ENCODE measurements around the gene MXD1. TPM values are rescaled to one million over a fixed set of nuclear protein-coding genes. Genes with fewer than 3 reads are reported as not detected.

Gene MXD1
- total RNA-seq, 1 experiment from 2014 or later, result 1.5 TPM

DNA sequence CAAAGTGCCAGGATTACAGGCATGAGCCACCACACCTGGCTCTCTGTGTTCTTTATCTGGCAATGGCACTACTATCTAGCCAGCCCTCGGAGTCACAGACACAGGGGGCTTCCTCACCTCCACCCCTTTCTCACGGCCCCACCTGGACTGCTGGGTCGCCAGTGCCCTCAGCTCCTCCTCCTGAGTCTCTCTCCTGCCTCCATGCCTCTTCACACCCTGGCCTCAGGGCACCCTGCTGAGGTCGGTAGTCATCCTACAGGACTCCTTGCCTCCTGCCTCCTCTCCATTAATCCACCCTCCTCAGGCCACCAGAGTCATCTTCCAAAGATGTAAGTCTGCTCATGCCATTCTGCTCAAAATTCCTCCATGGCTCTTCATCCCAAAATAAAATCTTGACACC lies 55.1 kb downstream of the MXD1 start:
- Mint-ChIP-seq H3K27me3 (ENCODE audit: low read depth) (no peaks in the 10 kb centered on the region; the same call in none of the 2 replicates), H3K4me3 (no peak overlapping the region), H3K4me1 (no peaks in the 10 kb centered on the region), H3K27ac (no peak overlapping the region), H3K36me3 (no peaks in the 10 kb centered on the region), H3K9me3 (no peaks in the 10 kb centered on the region)
- CTCF ChIA-PET, result interaction anchor here (1.2 kb wide), 1 partner anchor 29 kb away, joined by 3 read pairs; no protein-coding TSS in a partner anchor
- ATAC-seq (no peak), DNase-seq (ENCODE audit: low spot score) (no peak)
- no peak for TF ChIP-seq EMX1 (CRISPR knock-in tag; IDR thresholded peaks at IDR 0.05)
- TF ChIP-seq, protein P1, sequence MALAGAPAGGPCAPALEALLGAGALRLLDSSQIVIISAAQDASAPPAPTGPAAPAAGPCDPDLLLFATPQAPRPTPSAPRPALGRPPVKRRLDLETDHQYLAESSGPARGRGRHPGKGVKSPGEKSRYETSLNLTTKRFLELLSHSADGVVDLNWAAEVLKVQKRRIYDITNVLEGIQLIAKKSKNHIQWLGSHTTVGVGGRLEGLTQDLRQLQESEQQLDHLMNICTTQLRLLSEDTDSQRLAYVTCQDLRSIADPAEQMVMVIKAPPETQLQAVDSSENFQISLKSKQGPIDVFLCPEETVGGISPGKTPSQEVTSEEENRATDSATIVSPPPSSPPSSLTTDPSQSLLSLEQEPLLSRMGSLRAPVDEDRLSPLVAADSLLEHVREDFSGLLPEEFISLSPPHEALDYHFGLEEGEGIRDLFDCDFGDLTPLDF (CRISPR knock-in tag; IDR thresholded peaks at IDR 0.05), result no peak
- TF ChIP-seq NFYB (CRISPR knock-in tag; conservative IDR thresholded peaks at IDR 0.05; ENCODE audit: low read depth), result no peak
- TF ChIP-seq SMAD3 (CRISPR knock-in tag; IDR thresholded peaks at IDR 0.05; ENCODE audit: borderline replicate concordance), result no peak
- TF ChIP-seq, protein P2, sequence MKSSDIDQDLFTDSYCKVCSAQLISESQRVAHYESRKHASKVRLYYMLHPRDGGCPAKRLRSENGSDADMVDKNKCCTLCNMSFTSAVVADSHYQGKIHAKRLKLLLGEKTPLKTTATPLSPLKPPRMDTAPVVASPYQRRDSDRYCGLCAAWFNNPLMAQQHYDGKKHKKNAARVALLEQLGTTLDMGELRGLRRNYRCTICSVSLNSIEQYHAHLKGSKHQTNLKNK (CRISPR knock-in tag; IDR thresholded peaks at IDR 0.05), result no peak
- TF ChIP-seq, protein P3, sequence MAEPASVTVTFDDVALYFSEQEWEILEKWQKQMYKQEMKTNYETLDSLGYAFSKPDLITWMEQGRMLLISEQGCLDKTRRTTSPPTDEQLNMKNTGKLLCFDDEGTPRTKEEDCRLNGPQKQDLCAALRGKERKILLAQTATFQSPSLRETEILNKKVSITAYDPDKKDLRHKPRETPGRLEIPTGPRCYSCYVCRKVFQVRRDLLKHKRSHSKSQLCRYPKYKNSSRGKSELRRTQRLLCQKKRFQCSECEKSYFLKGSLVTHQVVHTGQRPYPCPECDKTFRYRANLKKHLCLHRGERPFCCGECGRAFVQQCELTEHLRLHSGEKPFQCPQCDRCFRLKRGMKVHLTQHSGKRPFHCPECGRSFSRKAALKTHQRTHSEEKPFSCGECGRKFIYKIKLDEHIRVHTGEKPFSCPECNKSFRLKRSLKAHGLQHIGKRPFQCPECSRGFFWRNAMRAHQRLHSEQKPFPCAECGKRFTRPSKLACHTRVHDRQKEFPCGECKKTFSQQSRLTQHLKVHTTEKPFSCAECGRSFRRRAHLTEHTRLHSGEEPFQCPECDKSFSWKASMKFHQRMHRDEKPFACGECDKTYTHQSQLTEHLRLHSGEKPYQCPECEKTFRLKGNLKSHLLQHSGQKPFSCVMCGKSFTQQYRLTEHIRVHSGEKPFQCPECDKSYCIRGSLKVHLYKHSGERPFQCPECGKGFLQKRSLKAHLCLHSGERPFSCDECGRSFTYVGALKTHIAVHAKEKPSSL (CRISPR knock-in tag; conservative IDR thresholded peaks at IDR 0.05), result no peak
- no peak for TF ChIP-seq ZNF317 (CRISPR knock-in tag; IDR thresholded peaks at IDR 0.05; ENCODE audit: borderline replicate concordance, low read depth)
- TF ChIP-seq, protein P4, sequence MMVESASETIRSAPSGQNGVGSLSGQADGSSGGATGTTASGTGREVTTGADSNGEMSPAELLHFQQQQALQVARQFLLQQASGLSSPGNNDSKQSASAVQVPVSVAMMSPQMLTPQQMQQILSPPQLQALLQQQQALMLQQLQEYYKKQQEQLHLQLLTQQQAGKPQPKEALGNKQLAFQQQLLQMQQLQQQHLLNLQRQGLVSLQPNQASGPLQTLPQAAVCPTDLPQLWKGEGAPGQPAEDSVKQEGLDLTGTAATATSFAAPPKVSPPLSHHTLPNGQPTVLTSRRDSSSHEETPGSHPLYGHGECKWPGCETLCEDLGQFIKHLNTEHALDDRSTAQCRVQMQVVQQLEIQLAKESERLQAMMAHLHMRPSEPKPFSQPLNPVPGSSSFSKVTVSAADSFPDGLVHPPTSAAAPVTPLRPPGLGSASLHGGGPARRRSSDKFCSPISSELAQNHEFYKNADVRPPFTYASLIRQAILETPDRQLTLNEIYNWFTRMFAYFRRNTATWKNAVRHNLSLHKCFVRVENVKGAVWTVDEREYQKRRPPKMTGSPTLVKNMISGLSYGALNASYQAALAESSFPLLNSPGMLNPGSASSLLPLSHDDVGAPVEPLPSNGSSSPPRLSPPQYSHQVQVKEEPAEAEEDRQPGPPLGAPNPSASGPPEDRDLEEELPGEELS (CRISPR knock-in tag; IDR thresholded peaks at IDR 0.05), result no peak
- TF ChIP-seq, protein P5, sequence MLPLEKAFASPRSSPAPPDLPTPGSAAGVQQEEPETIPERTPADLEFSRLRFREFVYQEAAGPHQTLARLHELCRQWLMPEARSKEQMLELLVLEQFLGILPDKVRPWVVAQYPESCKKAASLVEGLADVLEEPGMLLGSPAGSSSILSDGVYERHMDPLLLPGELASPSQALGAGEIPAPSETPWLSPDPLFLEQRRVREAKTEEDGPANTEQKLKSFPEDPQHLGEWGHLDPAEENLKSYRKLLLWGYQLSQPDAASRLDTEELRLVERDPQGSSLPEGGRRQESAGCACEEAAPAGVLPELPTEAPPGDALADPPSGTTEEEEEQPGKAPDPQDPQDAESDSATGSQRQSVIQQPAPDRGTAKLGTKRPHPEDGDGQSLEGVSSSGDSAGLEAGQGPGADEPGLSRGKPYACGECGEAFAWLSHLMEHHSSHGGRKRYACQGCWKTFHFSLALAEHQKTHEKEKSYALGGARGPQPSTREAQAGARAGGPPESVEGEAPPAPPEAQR (CRISPR knock-in tag; IDR thresholded peaks at IDR 0.05), result no peak
- TF ChIP-seq NR2C2 (CRISPR knock-in tag; IDR thresholded peaks at IDR 0.05), result no peak
- TF ChIP-seq, protein P6, sequence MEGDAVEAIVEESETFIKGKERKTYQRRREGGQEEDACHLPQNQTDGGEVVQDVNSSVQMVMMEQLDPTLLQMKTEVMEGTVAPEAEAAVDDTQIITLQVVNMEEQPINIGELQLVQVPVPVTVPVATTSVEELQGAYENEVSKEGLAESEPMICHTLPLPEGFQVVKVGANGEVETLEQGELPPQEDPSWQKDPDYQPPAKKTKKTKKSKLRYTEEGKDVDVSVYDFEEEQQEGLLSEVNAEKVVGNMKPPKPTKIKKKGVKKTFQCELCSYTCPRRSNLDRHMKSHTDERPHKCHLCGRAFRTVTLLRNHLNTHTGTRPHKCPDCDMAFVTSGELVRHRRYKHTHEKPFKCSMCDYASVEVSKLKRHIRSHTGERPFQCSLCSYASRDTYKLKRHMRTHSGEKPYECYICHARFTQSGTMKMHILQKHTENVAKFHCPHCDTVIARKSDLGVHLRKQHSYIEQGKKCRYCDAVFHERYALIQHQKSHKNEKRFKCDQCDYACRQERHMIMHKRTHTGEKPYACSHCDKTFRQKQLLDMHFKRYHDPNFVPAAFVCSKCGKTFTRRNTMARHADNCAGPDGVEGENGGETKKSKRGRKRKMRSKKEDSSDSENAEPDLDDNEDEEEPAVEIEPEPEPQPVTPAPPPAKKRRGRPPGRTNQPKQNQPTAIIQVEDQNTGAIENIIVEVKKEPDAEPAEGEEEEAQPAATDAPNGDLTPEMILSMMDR (IDR thresholded peaks at IDR 0.05), result no peak
- TF ChIP-seq, protein P7, sequence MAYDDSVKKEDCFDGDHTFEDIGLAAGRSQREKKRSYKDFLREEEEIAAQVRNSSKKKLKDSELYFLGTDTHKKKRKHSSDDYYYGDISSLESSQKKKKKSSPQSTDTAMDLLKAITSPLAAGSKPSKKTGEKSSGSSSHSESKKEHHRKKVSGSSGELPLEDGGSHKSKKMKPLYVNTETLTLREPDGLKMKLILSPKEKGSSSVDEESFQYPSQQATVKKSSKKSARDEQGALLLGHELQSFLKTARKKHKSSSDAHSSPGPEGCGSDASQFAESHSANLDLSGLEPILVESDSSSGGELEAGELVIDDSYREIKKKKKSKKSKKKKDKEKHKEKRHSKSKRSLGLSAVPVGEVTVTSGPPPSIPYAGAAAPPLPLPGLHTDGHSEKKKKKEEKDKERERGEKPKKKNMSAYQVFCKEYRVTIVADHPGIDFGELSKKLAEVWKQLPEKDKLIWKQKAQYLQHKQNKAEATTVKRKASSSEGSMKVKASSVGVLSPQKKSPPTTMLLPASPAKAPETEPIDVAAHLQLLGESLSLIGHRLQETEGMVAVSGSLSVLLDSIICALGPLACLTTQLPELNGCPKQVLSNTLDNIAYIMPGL (CRISPR knock-in tag; IDR thresholded peaks at IDR 0.05), result no peak
- TF ChIP-seq TEAD1 (CRISPR knock-in tag; IDR thresholded peaks at IDR 0.05), result no peak
- POLR2A ChIA-PET, result no interaction called here

DNA sequence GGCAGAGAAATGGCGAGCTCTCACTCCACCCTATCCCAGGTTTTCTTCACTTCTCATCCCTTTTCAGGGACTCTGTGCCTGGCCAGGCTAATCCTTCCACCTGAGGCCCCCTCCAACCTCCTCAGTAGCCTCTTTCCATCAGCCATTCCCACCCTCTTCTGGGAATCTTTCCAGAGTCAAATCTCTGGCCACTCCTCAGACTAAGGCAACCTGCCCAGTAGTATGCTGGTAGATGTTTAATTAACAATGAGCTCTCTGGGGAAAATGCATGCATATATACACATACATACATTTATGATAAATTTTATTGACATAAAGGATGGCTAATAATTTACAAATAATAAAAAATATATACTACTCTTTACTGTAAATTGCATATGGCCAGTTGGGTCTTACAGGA lies 57.9 kb downstream of the MXD1 start:
- H3K4me1 Mint-ChIP-seq, result peaks cover 13% of the 10 kb centered on the region
- ChIA-PET CTCF (no interaction called here), POLR2A (no interaction called here)
- H3K9me3 Mint-ChIP-seq, result no peaks in the 10 kb centered on the region
- no peaks in the 10 kb centered on the region for H3K36me3 Mint-ChIP-seq
- H3K27me3 Mint-ChIP-seq (ENCODE audit: low read depth), result no peaks in the 10 kb centered on the region; the same call in none of the 2 replicates
- H3K4me3 Mint-ChIP-seq, result no peak overlapping the region
- ATAC-seq, result no peak
- no peak overlapping the region for H3K27ac Mint-ChIP-seq
- DNase-seq (ENCODE audit: low spot score), result no peak
- TF ChIP-seq, protein P8, sequence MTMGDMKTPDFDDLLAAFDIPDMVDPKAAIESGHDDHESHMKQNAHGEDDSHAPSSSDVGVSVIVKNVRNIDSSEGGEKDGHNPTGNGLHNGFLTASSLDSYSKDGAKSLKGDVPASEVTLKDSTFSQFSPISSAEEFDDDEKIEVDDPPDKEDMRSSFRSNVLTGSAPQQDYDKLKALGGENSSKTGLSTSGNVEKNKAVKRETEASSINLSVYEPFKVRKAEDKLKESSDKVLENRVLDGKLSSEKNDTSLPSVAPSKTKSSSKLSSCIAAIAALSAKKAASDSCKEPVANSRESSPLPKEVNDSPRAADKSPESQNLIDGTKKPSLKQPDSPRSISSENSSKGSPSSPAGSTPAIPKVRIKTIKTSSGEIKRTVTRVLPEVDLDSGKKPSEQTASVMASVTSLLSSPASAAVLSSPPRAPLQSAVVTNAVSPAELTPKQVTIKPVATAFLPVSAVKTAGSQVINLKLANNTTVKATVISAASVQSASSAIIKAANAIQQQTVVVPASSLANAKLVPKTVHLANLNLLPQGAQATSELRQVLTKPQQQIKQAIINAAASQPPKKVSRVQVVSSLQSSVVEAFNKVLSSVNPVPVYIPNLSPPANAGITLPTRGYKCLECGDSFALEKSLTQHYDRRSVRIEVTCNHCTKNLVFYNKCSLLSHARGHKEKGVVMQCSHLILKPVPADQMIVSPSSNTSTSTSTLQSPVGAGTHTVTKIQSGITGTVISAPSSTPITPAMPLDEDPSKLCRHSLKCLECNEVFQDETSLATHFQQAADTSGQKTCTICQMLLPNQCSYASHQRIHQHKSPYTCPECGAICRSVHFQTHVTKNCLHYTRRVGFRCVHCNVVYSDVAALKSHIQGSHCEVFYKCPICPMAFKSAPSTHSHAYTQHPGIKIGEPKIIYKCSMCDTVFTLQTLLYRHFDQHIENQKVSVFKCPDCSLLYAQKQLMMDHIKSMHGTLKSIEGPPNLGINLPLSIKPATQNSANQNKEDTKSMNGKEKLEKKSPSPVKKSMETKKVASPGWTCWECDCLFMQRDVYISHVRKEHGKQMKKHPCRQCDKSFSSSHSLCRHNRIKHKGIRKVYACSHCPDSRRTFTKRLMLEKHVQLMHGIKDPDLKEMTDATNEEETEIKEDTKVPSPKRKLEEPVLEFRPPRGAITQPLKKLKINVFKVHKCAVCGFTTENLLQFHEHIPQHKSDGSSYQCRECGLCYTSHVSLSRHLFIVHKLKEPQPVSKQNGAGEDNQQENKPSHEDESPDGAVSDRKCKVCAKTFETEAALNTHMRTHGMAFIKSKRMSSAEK (CRISPR knock-in tag; IDR thresholded peaks at IDR 0.05; ENCODE audit: borderline replicate concordance), result no peak
- no peak for TF ChIP-seq ZNF416 (CRISPR knock-in tag; IDR thresholded peaks at IDR 0.05)
- no peak for TF ChIP-seq MYBL2 (CRISPR knock-in tag; IDR thresholded peaks at IDR 0.05)
- TF ChIP-seq EMX1 (CRISPR knock-in tag; IDR thresholded peaks at IDR 0.05), result no peak
- TF ChIP-seq, protein P7 (CRISPR knock-in tag; IDR thresholded peaks at IDR 0.05), result no peak
- TF ChIP-seq ESRRA (CRISPR knock-in tag; IDR thresholded peaks at IDR 0.05; ENCODE audit: borderline replicate concordance), result no peak

Measured in WTC11 (cell line).